Vagina (tissue), 2 donors: ENCODE measurements around the gene BCAS1.

Experiments
- CTCF ChIP-seq, 3 experiments: fragments of 450-650 bp in 2 of 3; fragments of 200-600 bp in 1 of 3; sonication (generic) in 1 of 3; IDR thresholded peaks; one replicate each; pipeline ENCODE4 v1.5.1; 2017 to 2019; ENCODE audit warnings: antibody characterized with exemption in 3 of 3, mild to moderate bottlenecking in 2 of 3, moderate library complexity in 2 of 3
- POLR2AphosphoS5 ChIP-seq, 2 donors: sonication (generic); formaldehyde crosslinking; IDR thresholded peaks; one replicate each; pipeline ENCODE4 v1.9.0; 2017; ENCODE audit warnings: antibody characterized with exemption in 2 of 2, mild to moderate bottlenecking in 2 of 2, low read depth in 1 of 2; ENCODE audit not compliant: insufficient read depth in 1 of 2

- TF ChIP-seq POLR2AphosphoS5 (IDR thresholded peaks at IDR 0.05; ENCODE audit: insufficient read depth in 1 of 2, low read depth in 1 of 2) (no peak), CTCF (IDR thresholded peaks at IDR 0.05) (no peak)
These were observed 38.4 kb upstream of the BCAS1 start for GRCh38 chr20:54108817-54109216.
